Muscle layer of colon (tissue), 2 donors: ENCODE results near the gene LYPD6B.

Experiments used
- H3K27ac ChIP-seq: one replicate; pipeline ENCODE4 v1.7.0; 2013; ENCODE audit warnings: low read depth, mild to moderate bottlenecking, low read length, moderate library complexity
- H3K27me3 ChIP-seq, 2 donors: one replicate each; pipeline ENCODE4 v1.7.0; 2013; ENCODE audit warnings: low read length in 2 of 2, mild to moderate bottlenecking in 2 of 2; ENCODE audit not compliant: insufficient read depth in 2 of 2, control insufficient read depth in 1 of 2
- H3K36me3 ChIP-seq: one replicate; pipeline ENCODE4 v1.7.0; 2013; ENCODE audit warnings: mild to moderate bottlenecking, low read length; ENCODE audit not compliant: insufficient read depth
- H3K4me1 ChIP-seq: one replicate; pipeline ENCODE4 v1.7.0; 2013; ENCODE audit warnings: mild to moderate bottlenecking, low read length; ENCODE audit not compliant: insufficient read depth
- H3K4me3 ChIP-seq, 2 donors: one replicate each; pipeline ENCODE4 v1.7.0; 2013; ENCODE audit warnings: low read length in 2 of 2, low read depth in 1 of 2, mild to moderate bottlenecking in 1 of 2, moderate library complexity in 1 of 2
- H3K9ac ChIP-seq: one replicate; pipeline ENCODE4 v1.7.0; 2013; ENCODE audit warnings: low read length
- H3K9me3 ChIP-seq: one replicate; pipeline ENCODE4 v1.7.0; 2013; ENCODE audit warnings: mild to moderate bottlenecking, low read length
- donor health status: abdominal sarcoma.
- donor health status: Adenocarcinoma of cecum.

LYPD6B gene, protein sequence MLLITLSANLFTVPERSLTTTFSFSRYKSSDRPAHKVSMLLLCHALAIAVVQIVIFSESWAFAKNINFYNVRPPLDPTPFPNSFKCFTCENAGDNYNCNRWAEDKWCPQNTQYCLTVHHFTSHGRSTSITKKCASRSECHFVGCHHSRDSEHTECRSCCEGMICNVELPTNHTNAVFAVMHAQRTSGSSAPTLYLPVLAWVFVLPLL

DNA sequence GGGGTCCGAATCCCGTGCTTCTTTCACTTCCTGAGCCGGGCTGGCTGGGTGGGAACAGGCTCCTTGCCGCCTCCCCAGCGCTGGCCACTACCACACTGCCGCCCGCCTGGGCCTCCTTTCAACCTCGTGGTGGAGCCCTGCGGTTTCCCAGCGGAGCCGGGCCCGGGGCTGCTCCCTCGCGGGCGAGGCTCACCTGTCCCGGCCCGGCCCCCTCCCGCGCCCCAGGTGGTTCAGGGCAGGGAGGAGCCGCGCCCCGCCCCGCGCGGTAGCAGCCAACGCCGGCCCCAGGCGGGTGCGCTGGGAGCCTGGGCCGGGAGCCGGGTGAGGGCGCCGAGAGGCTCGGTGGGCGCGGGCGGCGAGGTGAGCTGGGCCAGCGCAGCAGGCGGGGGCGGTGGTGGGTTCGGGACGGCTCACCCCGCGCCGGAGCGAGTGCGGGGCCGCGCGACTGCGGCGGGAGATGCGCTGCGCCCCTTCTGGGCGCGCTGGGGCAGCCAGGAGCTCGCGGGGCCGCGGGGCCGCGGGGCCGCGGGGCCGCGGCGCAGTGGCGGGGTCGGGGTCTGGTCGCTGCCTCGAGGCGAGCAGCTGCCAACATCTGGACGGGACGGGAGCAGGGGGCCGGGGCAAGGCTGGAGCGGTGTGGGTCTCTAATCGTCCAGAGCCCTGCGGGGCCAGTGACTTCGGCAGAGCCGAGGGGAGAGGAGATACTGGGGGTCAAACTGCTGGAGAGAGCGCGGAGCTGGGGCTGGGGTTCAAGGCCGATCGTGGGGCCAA is at the start of gene LYPD6B:
LYPD6B (plus strand) TSS at position 258 of the 771 bp plus-strand sequence. CDS start 92,250 bp downstream, outside the sequence.
- Histone ChIP-seq H3K27ac (no peak within 1 kb of the TSS), H3K36me3 (no peaks in the 10 kb centered on the region), H3K4me3 (no peak within 1 kb of the TSS), H3K9me3 (no peaks in the 10 kb centered on the region), H3K9ac (no peak within 1 kb of the TSS), H3K4me1 (no peaks in the 10 kb centered on the region), H3K27me3 (peaks cover 8 to 20% of the 10 kb centered on the region in 2 donors)

GRCh38 chr2:148989882-148990493 is 48.5 kb upstream of the LYPD6B start:
- Histone ChIP-seq H3K9ac (no peak overlapping the region), H3K27ac (no peak overlapping the region), H3K9me3 (no peaks in the 10 kb centered on the region), H3K4me3 (no peak overlapping the region), H3K36me3 (no peaks in the 10 kb centered on the region), H3K27me3 (no peaks in the 10 kb centered on the region), H3K4me1 (no peaks in the 10 kb centered on the region)

DNA sequence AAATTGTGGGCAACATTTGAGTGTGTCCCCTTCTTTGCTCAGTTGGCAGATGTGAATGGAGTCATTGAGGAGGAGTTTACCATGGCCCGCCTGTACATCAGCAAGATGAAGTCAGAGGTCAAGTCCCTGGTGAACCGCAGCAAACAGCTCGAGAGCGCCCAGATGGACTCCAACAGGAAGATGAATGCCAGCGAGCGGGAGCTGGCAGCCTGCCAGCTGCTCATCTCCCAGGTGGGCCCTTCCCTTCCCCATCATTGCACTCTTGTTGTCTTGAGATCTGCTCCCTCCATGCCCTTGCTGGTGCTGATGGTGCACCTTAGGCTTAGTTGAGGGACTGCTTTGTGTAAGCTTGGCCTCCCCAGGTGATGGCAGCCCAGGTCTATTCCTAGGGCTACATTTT is 47.5 kb upstream of the LYPD6B start:
- Histone ChIP-seq H3K27me3 (no peaks in the 10 kb centered on the region), H3K4me1 (no peaks in the 10 kb centered on the region), H3K9me3 (no peaks in the 10 kb centered on the region), H3K27ac (no peak overlapping the region), H3K4me3 (no peak overlapping the region), H3K36me3 (no peaks in the 10 kb centered on the region), H3K9ac (no peak overlapping the region)

DNA sequence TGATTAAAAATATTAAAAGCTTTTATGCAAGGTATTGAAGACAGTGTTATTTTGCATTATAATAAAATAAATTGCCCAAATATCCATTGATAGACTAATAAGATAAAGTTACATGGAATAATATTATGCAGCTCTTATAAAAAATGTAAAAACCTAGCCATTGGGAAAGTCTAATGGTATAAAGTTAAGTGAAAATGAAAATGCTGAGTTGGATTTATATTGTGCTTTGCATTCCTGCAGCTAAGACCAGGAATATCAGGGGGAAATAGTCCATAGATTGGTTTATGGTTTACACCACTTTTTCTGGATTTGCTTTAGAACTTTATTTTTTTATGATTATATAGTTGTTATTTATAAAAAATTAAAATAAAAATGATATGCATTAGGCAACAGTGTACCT is 46.1 kb upstream of the LYPD6B start:
- no peak overlapping the region for H3K4me3 ChIP-seq
- no peak overlapping the region for H3K9ac ChIP-seq
- H3K27ac ChIP-seq: no peak overlapping the region
- no peaks in the 10 kb centered on the region for H3K9me3 ChIP-seq
- no peaks in the 10 kb centered on the region for H3K27me3 ChIP-seq
- no peaks in the 10 kb centered on the region for H3K36me3 ChIP-seq
- no peaks in the 10 kb centered on the region for H3K4me1 ChIP-seq

DNA sequence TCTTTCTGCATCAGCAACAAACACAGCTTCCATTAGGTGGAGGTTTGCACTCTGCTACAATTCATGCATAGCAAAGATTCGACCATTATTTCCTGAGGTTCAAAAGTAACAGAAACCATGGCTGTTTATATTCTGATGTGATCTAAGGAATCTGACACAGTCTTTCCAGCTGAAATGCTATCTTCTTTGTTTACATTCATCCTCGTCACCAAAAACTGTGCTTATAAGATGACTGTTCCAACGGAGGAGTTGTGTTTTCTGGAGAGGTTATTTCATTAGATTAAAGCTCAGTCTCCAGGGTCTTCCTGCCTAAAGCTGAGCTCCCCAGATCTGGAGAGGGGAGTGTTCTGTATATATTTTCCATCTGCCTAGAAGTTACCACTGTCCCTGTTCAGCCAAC is 45.1 kb upstream of the LYPD6B start:
- Histone ChIP-seq H3K27ac (no peak overlapping the region), H3K4me1 (no peaks in the 10 kb centered on the region), H3K9ac (no peak overlapping the region), H3K4me3 (no peak overlapping the region), H3K9me3 (no peaks in the 10 kb centered on the region), H3K27me3 (no peaks in the 10 kb centered on the region), H3K36me3 (no peaks in the 10 kb centered on the region)

DNA sequence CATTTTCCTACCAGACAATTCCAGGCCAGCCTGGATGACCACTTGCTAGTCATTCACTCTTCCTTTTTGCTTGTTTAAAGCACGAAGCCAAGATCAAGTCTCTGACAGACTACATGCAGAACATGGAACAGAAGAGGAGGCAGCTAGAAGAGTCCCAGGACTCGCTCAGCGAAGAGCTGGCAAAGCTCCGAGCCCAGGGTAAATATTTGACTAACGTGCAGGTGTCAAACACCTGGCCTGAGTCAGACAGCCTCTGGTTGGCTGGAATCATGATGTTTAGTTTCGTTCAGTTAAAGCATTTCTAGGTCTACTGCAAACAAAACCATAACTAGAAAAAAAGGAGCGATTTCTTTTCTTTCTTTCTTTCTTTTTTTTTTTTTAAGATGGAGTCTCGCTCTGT is 44.2 kb upstream of the LYPD6B start:
- Histone ChIP-seq H3K4me1 (no peaks in the 10 kb centered on the region), H3K27me3 (no peaks in the 10 kb centered on the region), H3K4me3 (no peak overlapping the region), H3K9me3 (no peaks in the 10 kb centered on the region), H3K9ac (no peak overlapping the region), H3K27ac (no peak overlapping the region), H3K36me3 (no peaks in the 10 kb centered on the region)

- Histone ChIP-seq H3K27ac (no peak overlapping the region), H3K27me3 (no peaks in the 10 kb centered on the region), H3K9ac (no peak overlapping the region), H3K4me1 (no peaks in the 10 kb centered on the region), H3K4me3 (no peak overlapping the region), H3K9me3 (no peaks in the 10 kb centered on the region), H3K36me3 (no peaks in the 10 kb centered on the region)
These were observed 41.7 kb upstream of the LYPD6B start for GRCh38 chr2:148996805-148997204.

DNA sequence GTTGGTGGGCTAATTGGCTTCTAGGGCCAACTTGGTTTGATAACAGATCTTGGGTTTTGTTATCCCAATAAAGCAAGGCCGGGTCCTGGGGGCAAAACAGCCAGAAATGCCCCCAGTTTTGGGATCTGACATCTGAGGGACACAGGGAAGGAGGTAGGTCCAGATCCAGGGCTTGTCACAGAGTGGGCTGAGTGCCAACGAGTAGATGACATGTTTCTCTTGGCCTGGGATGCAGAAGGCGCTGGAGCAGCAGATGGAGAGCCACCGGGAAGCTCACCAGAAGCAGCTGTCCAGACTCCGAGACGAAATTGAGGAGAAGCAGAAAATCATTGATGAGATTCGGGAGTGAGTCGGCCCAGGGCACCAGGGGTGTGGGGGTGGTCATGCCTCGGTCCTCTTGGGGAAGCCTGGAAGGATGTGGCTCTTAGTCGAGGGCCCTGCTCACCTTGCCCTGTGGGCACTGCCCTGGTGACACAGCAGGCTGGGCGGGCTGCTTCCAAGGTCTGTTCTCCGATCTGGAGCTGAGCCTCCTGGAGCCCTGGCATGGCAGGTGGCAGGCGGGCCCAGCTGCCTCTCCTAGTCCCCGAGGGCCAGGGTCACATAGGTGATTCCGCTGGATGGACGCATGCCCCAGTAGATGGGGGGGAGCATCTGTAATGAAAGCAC is 40.2 kb upstream of the LYPD6B start:
- Histone ChIP-seq H3K9ac (no peak overlapping the region), H3K9me3 (no peaks in the 10 kb centered on the region), H3K4me1 (no peaks in the 10 kb centered on the region), H3K27me3 (no peaks in the 10 kb centered on the region), H3K27ac (no peak overlapping the region), H3K4me3 (no peak overlapping the region), H3K36me3 (no peaks in the 10 kb centered on the region)

DNA sequence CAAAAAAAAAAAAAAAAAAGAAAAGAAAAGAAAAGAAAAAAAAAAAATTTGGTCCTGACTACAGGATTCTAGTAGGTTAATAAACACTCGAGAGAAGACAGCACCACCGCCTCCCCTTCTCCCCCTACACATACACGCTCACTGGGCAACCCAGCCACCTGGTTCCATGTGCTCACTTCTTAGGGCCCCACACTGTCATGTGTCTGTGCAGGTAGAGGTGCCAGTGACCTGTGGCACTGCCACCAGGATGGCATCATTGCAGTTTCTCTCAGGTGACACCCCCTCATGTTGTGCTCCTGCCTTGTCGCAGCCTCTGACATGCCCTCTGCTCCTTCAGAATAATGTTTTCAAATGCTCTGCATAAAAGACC is 39.7 kb upstream of the LYPD6B start:
- Histone ChIP-seq H3K27ac (no peak overlapping the region), H3K36me3 (no peaks in the 10 kb centered on the region), H3K9ac (no peak overlapping the region), H3K4me3 (no peak overlapping the region), H3K9me3 (no peaks in the 10 kb centered on the region), H3K27me3 (no peaks in the 10 kb centered on the region), H3K4me1 (no peaks in the 10 kb centered on the region)

- no peaks in the 10 kb centered on the region for H3K36me3 ChIP-seq
- H3K4me1 ChIP-seq: no peaks in the 10 kb centered on the region
- H3K27ac ChIP-seq: no peak overlapping the region
- no peak overlapping the region for H3K4me3 ChIP-seq
- no peaks in the 10 kb centered on the region for H3K27me3 ChIP-seq
- H3K9me3 ChIP-seq: no peaks in the 10 kb centered on the region
- H3K9ac ChIP-seq: no peak overlapping the region
These were observed 39.0 kb upstream of the LYPD6B start for GRCh38 chr2:148999451-148999921.

GRCh38 chr2:149000158-149000938 is 38.2 kb upstream of the LYPD6B start:
- Histone ChIP-seq H3K27ac (no peak overlapping the region), H3K36me3 (no peaks in the 10 kb centered on the region), H3K4me1 (no peaks in the 10 kb centered on the region), H3K9me3 (no peaks in the 10 kb centered on the region), H3K9ac (no peak overlapping the region), H3K27me3 (no peaks in the 10 kb centered on the region), H3K4me3 (no peak overlapping the region)
